HG02588 (cell line): ENCODE data around the gene PLSCR5.

Experiments used
- ATAC-seq: cut with Tn5 transposase; IDR thresholded peaks from one replicate; pipeline ENCODE4 v1.9.1; 2021; ENCODE audit warnings: mild to moderate bottlenecking, moderate library complexity; ENCODE audit not compliant: unreplicated experiment

PLSCR5 gene

GRCh38 chr3:146589899-146590508 lies 15.1 kb downstream of the PLSCR5 start:
- no peak for ATAC-seq

- ATAC-seq = no peak
Measured at GRCh38 chr3:146585156-146585555, 20.0 kb downstream of the PLSCR5 start.

- no peak for ATAC-seq
Measured at GRCh38 chr3:146581951-146582467, 23.1 kb downstream of the PLSCR5 start.

GRCh38 chr3:146581080-146581601 lies 24.0 kb downstream of the PLSCR5 start:
- no peak for ATAC-seq

- ATAC-seq = peak; percentile 49
Measured at GRCh38 chr3:146577662-146578061, 27.5 kb downstream of the PLSCR5 start.

- no peak for ATAC-seq
Measured at GRCh38 chr3:146575636-146576035, 29.5 kb downstream of the PLSCR5 start.

GRCh38 chr3:146574173-146574572 lies 31.0 kb downstream of the PLSCR5 start:
- no peak for ATAC-seq

- ATAC-seq = no peak
Measured at GRCh38 chr3:146569314-146569713, 35.8 kb downstream of the PLSCR5 start.

GRCh38 chr3:146566138-146566537 lies 39.0 kb downstream of the PLSCR5 start:
- ATAC-seq = no peak

- no peak for ATAC-seq
Measured at GRCh38 chr3:146561879-146562278, 43.3 kb downstream of the PLSCR5 start.

- no peak for ATAC-seq
Measured at GRCh38 chr3:146561463-146561862, 43.7 kb downstream of the PLSCR5 start.

GRCh38 chr3:146560678-146561077 lies 44.5 kb downstream of the PLSCR5 start:
- ATAC-seq = no peak

GRCh38 chr3:146559388-146559787 lies 45.8 kb downstream of the PLSCR5 start:
- no peak for ATAC-seq

- ATAC-seq = no peak
Measured at GRCh38 chr3:146558781-146559180, 46.4 kb downstream of the PLSCR5 start.

- ATAC-seq = no peak
Measured at GRCh38 chr3:146557745-146558144, 47.4 kb downstream of the PLSCR5 start.

- no peak for ATAC-seq
Measured at GRCh38 chr3:146555311-146555710, 49.8 kb downstream of the PLSCR5 start.

- no peak for ATAC-seq
Measured at GRCh38 chr3:146554151-146554760, 50.9 kb downstream of the PLSCR5 start.

- peak; percentile 78 for ATAC-seq
Measured at GRCh38 chr3:146550743-146551510, 54.2 kb downstream of the PLSCR5 start.

GRCh38 chr3:146550070-146550615 lies 55.0 kb downstream of the PLSCR5 start:
- ATAC-seq = no peak

- no peak for ATAC-seq
Measured at GRCh38 chr3:146547235-146547835, 57.8 kb downstream of the PLSCR5 start.
